Neuronal stem cell (in vitro differentiated cells): Measurements from ENCODE around the gene TTC6.

Experiments used
- DNase-seq: peaks from one replicate; pipeline ENCODE4 v3.0.0-alpha.2; 2013; ENCODE audit warnings: low spot score
- H2AFZ ChIP-seq: one replicate; pipeline ENCODE4 v1.6.1; 2013; ENCODE audit warnings: mild to moderate bottlenecking, low read length, inconsistent platforms
- H2AK5ac ChIP-seq: 2 replicates; pipeline ENCODE4 v1.6.1; 2013; ENCODE audit warnings: low read depth, mild to moderate bottlenecking, inconsistent platforms, low read length, moderate library complexity, mixed read lengths
- H2BK120ac ChIP-seq: 2 replicates; pipeline ENCODE4 v1.6.1; 2013; ENCODE audit warnings: low read depth, mild to moderate bottlenecking, inconsistent platforms, low read length, moderate library complexity, mixed read lengths
- H2BK12ac ChIP-seq: one replicate; pipeline ENCODE4 v1.6.1; 2013; ENCODE audit warnings: low read length, inconsistent platforms
- H2BK15ac ChIP-seq: 2 replicates; pipeline ENCODE4 v1.6.1; 2013; ENCODE audit warnings: mild to moderate bottlenecking, low read length, inconsistent platforms, mixed read lengths
- H2BK5ac ChIP-seq: one replicate; pipeline ENCODE4 v1.6.1; 2013; ENCODE audit warnings: inconsistent platforms, mild to moderate bottlenecking, low read length, moderate library complexity
- H3K14ac ChIP-seq: one replicate; pipeline ENCODE4 v1.6.1; 2013; ENCODE audit warnings: low read length, inconsistent platforms
- H3K18ac ChIP-seq: 2 replicates; pipeline ENCODE4 v1.6.1; 2013; ENCODE audit warnings: low read length, inconsistent platforms
- H3K23ac ChIP-seq: 2 replicates; pipeline ENCODE4 v1.6.1; 2013; ENCODE audit warnings: low read depth, mild to moderate bottlenecking, mixed read lengths, low read length, inconsistent platforms; ENCODE audit not compliant: poor library complexity
- H3K27ac ChIP-seq: replicated peaks from 3 replicates; pipeline ENCODE4 v1.5.1; 2013; ENCODE audit warnings: low read length, inconsistent platforms
- H3K27me3 ChIP-seq, 3 experiments: 2 replicates each; pipeline ENCODE4 v1.6.1; 2013; ENCODE audit warnings: low read length in 3 of 3, mild to moderate bottlenecking in 2 of 3, inconsistent platforms in 1 of 3, low read depth in 1 of 3, mixed read lengths in 1 of 3, moderate library complexity in 1 of 3; ENCODE audit not compliant: control insufficient read depth in 3 of 3, insufficient read depth in 3 of 3
- H3K36me3 ChIP-seq, 2 donors: replicated peaks in 1 of 2; 2 replicates each; pipeline ENCODE4 v1.6.1; 2013; ENCODE audit warnings: low read length in 2 of 2; ENCODE audit not compliant: control insufficient read depth in 2 of 2, insufficient read depth in 2 of 2
- H3K4ac ChIP-seq: 2 replicates; pipeline ENCODE4 v1.6.1; 2013; ENCODE audit warnings: inconsistent platforms, mild to moderate bottlenecking, low read length, moderate library complexity
- H3K4me1 ChIP-seq, 2 donors: 1 replicate in 1 of 2; 2 replicates in 1 of 2; pipeline ENCODE4 v1.6.1; 2013; ENCODE audit warnings: low read length in 2 of 2, low read depth in 1 of 2; ENCODE audit not compliant: control insufficient read depth in 2 of 2, insufficient read depth in 1 of 2
- H3K4me2 ChIP-seq: one replicate; pipeline ENCODE4 v1.6.1; 2013; ENCODE audit warnings: mild to moderate bottlenecking, low read length, inconsistent platforms; ENCODE audit not compliant: insufficient read depth, poor library complexity, severe bottlenecking
- H3K4me3 ChIP-seq, 2 donors: 2 replicates each; pipeline ENCODE4 v1.5.1; 2013; ENCODE audit warnings: low read length in 2 of 2, mild to moderate bottlenecking in 2 of 2, inconsistent platforms in 1 of 2, moderate library complexity in 1 of 2
- H3K79me1 ChIP-seq: one replicate; pipeline ENCODE4 v1.6.1; 2013; ENCODE audit warnings: low read depth, mild to moderate bottlenecking, inconsistent platforms, low read length, moderate library complexity
- H3K9ac ChIP-seq: one replicate; pipeline ENCODE4 v1.6.1; 2013; ENCODE audit warnings: mild to moderate bottlenecking, low read depth, low read length, inconsistent platforms; ENCODE audit not compliant: poor library complexity
- H3K9me3 ChIP-seq, 2 donors: replicated peaks in 1 of 2; 2 replicates each; pipeline versions ENCODE3 to v1.6.1; 2013; ENCODE audit warnings: low read length in 2 of 2, mild to moderate bottlenecking in 2 of 2, inconsistent platforms in 1 of 2, low read depth in 1 of 2, mixed read lengths in 1 of 2, moderate library complexity in 1 of 2; ENCODE audit not compliant: control insufficient read depth in 2 of 2, insufficient read depth in 1 of 2
- H4K8ac ChIP-seq: one replicate; pipeline ENCODE4 v1.6.1; 2013; ENCODE audit warnings: low read depth, mild to moderate bottlenecking, inconsistent platforms, low read length, moderate library complexity
- H4K91ac ChIP-seq: one replicate; pipeline ENCODE4 v1.6.1; 2013; ENCODE audit warnings: low read length, low read depth, mild to moderate bottlenecking, inconsistent platforms; ENCODE audit not compliant: poor library complexity
- WGBS, 2 donors: extraction: QIAGEN DNeasy Blood & Tissue Kit; methylation state at CpG; one replicate each; pipeline ENCODE4 v1.1.7; 2013; ENCODE audit warnings: missing lambda C conversion rate in 2 of 2, mixed read lengths in 1 of 2; ENCODE audit not compliant: insufficient read length in 2 of 2, insufficient replicate concordance in 1 of 2; ENCODE audit errors: extremely low coverage in 2 of 2; 5-methylcytosine and 5-hydroxymethylcytosine counted together

The TTC6 gene

GRCh38 chr14:37580146-37580545, 15.3 kb upstream of the TTC6 start:
- Histone ChIP-seq H2BK5ac (no peak overlapping the region), H3K4me2 (no peak overlapping the region), H3K4me1 (peaks cover 4 to 13% of the 10 kb centered on the region in 2 donors), H3K9ac (no peak overlapping the region), H3K4ac (no peak overlapping the region), H2BK120ac (no peak overlapping the region), H3K79me1 (no peaks in the 10 kb centered on the region), H3K27me3 (peaks cover 7 to 61% (median 35%) of the 10 kb centered on the region in 3 experiments), H2BK12ac (no peak overlapping the region), H3K36me3 (no peaks in the 10 kb centered on the region), H4K91ac (no peak overlapping the region), H3K14ac (no peak overlapping the region), H3K18ac (no peak overlapping the region), H2AK5ac (no peak overlapping the region), H2BK15ac (no peak overlapping the region), H2AFZ (no peak overlapping the region), H3K4me3 (no peak overlapping the region), H4K8ac (no peak overlapping the region), H3K23ac (no peak overlapping the region), H3K9me3 (no peaks in the 10 kb centered on the region), H3K27ac (no peak overlapping the region)
- no peak for DNase-seq
- whole genome bisulfite sequencing, 2 donors: no CpG with 5 or more reads among the region's 2 CpGs

DNA sequence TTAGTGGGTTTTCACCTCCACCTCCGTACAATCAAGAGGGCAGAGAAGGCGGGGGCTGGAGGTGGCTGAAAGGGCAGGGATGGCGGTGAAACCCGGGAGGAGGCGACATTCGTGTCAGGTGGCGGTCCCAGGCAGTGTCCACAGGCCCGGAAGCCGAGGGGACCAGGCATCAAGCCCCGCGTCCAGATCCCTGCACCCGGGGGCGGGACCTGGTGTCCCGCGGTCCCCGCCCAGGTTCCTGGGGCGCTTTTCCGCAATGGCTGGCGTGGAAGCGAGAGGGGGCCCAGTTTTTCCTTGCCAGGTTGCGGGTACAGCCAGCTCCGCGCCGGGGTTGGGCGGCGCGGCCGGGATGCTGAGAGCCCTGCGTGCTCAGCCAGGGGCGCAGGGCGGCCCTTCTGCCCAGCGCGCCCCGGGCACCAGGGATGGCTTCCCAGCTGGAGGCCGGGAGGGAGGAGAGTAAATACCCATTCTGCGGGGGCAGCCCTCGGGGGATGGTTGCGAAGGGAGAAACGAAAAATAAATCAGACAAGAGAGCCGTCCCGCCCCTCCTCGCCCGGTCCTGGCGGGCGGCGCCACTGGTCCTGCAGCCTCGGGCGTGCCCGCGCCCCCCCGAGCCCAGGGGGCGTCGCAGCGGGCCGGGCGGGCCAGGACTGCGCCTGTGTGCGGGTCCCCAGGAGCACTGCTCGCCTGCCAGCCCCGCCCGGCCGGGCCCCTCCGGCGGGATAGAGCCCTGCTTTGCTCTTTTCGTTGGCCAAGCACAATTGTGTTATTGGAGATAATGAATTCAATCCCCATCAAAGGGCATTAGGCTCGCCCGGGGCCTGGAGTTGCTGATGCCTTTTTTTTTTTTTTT, 11.8 kb upstream of the TTC6 start:
- no CpG with 5 or more reads among the region's 67 CpGs for WGBS, 2 donors
- Histone ChIP-seq H3K18ac (peak overlapping the region; percentile 27), H3K4me2 (peak overlapping the region; percentile 91), H3K4me1 (peaks cover 7 to 17% of the 10 kb centered on the region in 2 donors), H3K9ac (no peak overlapping the region), H3K27ac (no peak overlapping the region), H3K4ac (no peak overlapping the region), H2AK5ac (no peak overlapping the region), H3K4me3 (peak overlapping the region; percentile 17 to 72), H3K36me3 (no peaks in the 10 kb centered on the region), H2BK15ac (no peak overlapping the region), H4K8ac (no peak overlapping the region), H2AFZ (peak overlapping the region; percentile 86), H3K9me3 (no peaks in the 10 kb centered on the region), H3K79me1 (no peaks in the 10 kb centered on the region), H3K27me3 (peaks cover 14 to 87% (median 63%) of the 10 kb centered on the region in 3 experiments), H2BK120ac (no peak overlapping the region), H2BK12ac (no peak overlapping the region), H3K14ac (no peak overlapping the region), H3K23ac (peak overlapping the region; percentile 65), H4K91ac (no peak overlapping the region), H2BK5ac (no peak overlapping the region)
- no peak for DNase-seq

GRCh38 chr14:37584211-37585100, 11.0 kb upstream of the TTC6 start:
- H3K14ac ChIP-seq: peak overlapping the region; percentile 56
- no peak overlapping the region for H3K4ac ChIP-seq
- peak overlapping the region; percentile 63 for H2AK5ac ChIP-seq
- H3K36me3 ChIP-seq: no peaks in the 10 kb centered on the region
- peak overlapping the region; percentile 91 for H3K4me2 ChIP-seq
- H2BK120ac ChIP-seq: no peak overlapping the region
- no peak overlapping the region for H3K27ac ChIP-seq
- H3K9me3 ChIP-seq: no peaks in the 10 kb centered on the region
- H3K23ac ChIP-seq: no peak overlapping the region
- H3K27me3 ChIP-seq: peaks cover 14 to 89% (median 71%) of the 10 kb centered on the region in 3 experiments
- no peak overlapping the region for H4K91ac ChIP-seq
- H2BK5ac ChIP-seq: peak overlapping the region; percentile 82
- H2BK15ac ChIP-seq: no peak overlapping the region
- peak overlapping the region; percentile 86 for H2AFZ ChIP-seq
- H3K79me1 ChIP-seq: no peaks in the 10 kb centered on the region
- peak overlapping the region in 1 of 2 donors; percentile 0 for H3K4me3 ChIP-seq
- H3K9ac ChIP-seq: no peak overlapping the region
- peak overlapping the region; percentile 80 for H3K18ac ChIP-seq
- no peak overlapping the region for H4K8ac ChIP-seq
- no peak for DNase-seq
- H2BK12ac ChIP-seq: no peak overlapping the region
- no CpG with 5 or more reads among the region's 62 CpGs for WGBS, 2 donors
- peaks cover 7 to 13% of the 10 kb centered on the region in 2 donors for H3K4me1 ChIP-seq

- Histone ChIP-seq H4K8ac (no peak overlapping the region), H4K91ac (no peak overlapping the region), H3K27ac (no peak overlapping the region), H3K27me3 (peaks cover 14 to 90% (median 72%) of the 10 kb centered on the region in 3 experiments), H3K14ac (no peak overlapping the region), H3K4me3 (no peak overlapping the region), H3K23ac (no peak overlapping the region), H3K4ac (no peak overlapping the region), H3K79me1 (no peaks in the 10 kb centered on the region), H2AFZ (peak overlapping the region; percentile 12), H2BK5ac (peak overlapping the region; percentile 82), H3K18ac (peak overlapping the region; percentile 81), H3K4me1 (peaks cover 7 to 13% of the 10 kb centered on the region in 2 donors), H3K4me2 (no peak overlapping the region), H2BK12ac (no peak overlapping the region), H3K9me3 (no peaks in the 10 kb centered on the region), H2AK5ac (peak overlapping the region; percentile 63), H3K9ac (no peak overlapping the region), H2BK120ac (no peak overlapping the region), H2BK15ac (no peak overlapping the region), H3K36me3 (no peaks in the 10 kb centered on the region)
- WGBS, 2 donors: no CpG with 5 or more reads among the region's 23 CpGs
- no peak for DNase-seq
Measured at GRCh38 chr14:37585101-37585511, 10.3 kb upstream of the TTC6 start.
